AG08395 (cell line): ENCODE measurements around the gene RNU6-1.

ENCODE experiments used
- DNase-seq: peaks from one replicate; pipeline ENCODE4 v3.0.0; 2012; ENCODE audit warnings: mixed read lengths, low spot score

The RNU6-1 gene

DNA sequence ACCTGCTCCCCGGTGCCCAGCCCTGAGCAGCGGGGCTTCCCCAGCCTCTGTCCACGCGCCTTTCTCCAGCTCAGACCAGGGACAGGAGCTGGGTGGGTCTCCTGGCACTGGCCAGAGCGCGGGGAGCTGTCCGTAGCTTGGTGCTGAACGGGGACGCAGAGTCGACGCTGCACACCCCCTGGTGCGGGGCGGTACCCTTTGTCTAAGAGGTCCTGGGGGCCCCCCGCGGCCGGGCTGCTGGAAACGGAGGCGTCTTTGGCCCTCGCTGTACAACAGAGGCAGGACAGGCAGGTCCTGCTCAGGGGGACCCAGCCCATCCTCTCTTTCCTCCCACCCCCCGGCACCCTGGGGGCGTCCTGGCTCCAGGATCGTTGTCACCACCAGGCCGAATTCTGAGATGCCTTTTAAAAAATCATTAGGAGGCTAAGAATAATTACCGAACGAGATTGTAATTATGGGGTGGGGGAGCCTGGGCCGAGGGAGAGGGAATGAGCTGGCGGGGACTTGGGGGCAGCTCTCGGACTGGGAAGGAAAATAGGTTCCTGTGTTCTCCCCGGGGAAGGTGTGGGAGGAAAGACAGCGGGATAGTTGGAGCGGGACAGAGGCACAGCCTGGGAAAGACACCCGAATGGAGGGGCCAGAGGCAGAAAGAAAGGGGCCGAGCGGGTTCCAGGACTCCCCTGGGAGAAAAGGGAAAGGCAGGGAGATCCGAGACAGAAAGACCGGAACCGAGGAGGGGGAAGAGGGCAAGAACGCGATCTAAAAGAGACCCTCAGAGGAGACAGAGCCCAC is 18.7 kb downstream of the RNU6-1 start:
- DNase-seq: peak; percentile 82

GRCh38 chr15:67820122-67820991 is 19.5 kb downstream of the RNU6-1 start:
- DNase-seq: no peak

- DNase-seq: no peak
Measured at GRCh38 chr15:67819636-67820035, 20.2 kb downstream of the RNU6-1 start.

GRCh38 chr15:67818464-67818863 is 21.4 kb downstream of the RNU6-1 start:
- DNase-seq: no peak

DNA sequence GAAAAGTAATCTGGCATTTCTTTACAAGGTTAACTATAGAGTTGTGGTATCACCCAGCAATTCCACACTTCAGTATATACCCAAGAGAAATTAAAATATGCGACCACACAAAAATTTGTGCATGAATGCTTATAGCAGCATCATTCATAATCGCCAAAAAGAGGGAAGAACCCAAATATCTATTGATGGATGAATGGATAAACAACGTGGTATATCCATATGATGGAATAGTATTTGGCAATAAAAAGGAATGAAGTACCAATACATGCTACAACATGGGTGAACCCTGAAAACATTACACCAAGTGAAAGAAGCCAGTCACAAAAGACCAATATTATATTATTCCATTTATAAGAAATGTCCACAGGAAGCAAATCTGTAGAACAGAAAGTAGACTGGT is 23.2 kb downstream of the RNU6-1 start:
- no peak for DNase-seq

- DNase-seq: no peak
Measured at GRCh38 chr15:67815036-67815592, 24.7 kb downstream of the RNU6-1 start.

GRCh38 chr15:67813104-67813634 is 26.7 kb downstream of the RNU6-1 start:
- DNase-seq: no peak

DNA sequence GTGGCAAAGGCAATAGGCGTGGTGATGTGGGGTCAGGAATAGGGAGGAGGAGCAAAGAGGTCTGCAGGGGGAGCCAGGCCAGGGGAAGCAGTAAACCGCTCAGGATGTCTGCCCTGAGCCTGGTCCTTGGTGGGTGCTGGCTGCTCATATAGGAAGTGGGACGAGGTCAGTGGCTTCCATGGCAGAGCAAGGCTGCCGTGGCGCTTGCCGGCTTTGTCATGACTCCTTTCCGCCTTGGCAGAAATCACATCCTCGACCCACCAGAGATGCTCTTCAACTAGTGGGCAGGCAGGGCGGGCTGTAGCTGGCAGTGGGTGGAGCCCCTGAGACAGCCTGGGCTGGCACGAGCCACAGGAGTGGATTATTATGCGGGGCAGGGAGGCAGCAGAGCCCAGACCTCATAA is 27.6 kb downstream of the RNU6-1 start:
- no peak for DNase-seq

- DNase-seq: no peak
Measured at GRCh38 chr15:67809866-67810265, 30.0 kb downstream of the RNU6-1 start.

- DNase-seq: no peak
Measured at GRCh38 chr15:67809441-67809840, 30.4 kb downstream of the RNU6-1 start.

- DNase-seq: no peak
Measured at GRCh38 chr15:67808821-67809220, 31.0 kb downstream of the RNU6-1 start.

GRCh38 chr15:67807836-67808235 is 32.0 kb downstream of the RNU6-1 start:
- DNase-seq: no peak

- DNase-seq: no peak
Measured at GRCh38 chr15:67807141-67807540, 32.7 kb downstream of the RNU6-1 start.

DNA sequence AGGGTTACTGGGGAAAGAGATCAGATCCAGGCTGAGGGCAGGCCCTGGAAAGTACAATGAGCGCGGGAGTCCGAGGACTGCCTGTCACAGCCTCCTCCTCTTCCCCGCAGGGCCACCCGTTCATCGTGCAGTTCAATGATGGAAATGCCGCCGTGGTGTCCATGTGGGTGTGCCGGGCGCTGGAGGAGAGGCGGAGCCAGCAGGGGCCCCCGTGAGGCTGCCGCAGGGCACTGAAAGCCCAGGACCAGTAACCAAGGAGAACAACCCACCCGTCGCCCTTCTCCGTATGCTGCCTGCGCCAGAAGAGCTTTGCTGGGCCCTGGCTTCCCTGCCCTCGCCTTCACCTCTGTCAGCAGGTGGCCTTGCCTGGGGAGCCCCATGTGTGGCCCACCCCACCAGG is 33.3 kb downstream of the RNU6-1 start:
- DNase-seq: no peak

- DNase-seq: no peak
Measured at GRCh38 chr15:67805666-67806516, 34.0 kb downstream of the RNU6-1 start.

DNA sequence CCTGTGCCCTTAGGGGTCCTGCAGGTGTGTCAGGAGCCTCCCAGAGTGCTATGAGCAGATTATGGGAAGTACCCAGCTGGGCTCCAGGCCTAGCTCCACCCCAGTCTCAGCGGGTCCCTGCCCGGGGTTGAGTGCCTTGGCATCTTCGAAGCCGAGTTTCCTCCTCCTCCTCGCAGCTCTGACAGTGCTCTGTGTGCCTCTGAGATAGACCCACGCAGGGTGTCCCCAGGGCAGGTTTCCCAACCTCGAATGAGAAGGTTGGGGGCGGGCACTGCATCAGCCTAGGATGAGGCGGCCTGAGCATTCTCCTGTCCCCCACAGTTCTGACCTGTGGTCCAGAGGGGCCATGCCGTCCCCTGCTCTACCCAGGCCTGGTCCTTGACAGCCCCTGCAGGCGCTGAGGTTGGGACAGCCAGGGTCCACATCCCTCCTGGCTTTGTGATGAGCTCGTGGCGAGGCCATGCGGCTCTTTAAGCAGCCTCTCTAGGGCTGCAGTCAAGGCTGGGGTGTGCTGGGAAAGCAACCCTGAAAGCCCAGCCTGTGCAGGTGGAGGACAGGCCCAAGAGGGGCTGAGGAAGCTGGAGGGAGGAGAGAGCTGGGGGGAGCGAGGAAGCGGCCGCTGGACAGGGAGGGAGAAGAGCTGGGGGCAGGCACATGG is 34.7 kb downstream of the RNU6-1 start:
- no peak for DNase-seq

- no peak for DNase-seq
Measured at GRCh38 chr15:67803996-67804843, 35.6 kb downstream of the RNU6-1 start.

- no peak for DNase-seq
Measured at GRCh38 chr15:67803299-67803698, 36.5 kb downstream of the RNU6-1 start.

DNA sequence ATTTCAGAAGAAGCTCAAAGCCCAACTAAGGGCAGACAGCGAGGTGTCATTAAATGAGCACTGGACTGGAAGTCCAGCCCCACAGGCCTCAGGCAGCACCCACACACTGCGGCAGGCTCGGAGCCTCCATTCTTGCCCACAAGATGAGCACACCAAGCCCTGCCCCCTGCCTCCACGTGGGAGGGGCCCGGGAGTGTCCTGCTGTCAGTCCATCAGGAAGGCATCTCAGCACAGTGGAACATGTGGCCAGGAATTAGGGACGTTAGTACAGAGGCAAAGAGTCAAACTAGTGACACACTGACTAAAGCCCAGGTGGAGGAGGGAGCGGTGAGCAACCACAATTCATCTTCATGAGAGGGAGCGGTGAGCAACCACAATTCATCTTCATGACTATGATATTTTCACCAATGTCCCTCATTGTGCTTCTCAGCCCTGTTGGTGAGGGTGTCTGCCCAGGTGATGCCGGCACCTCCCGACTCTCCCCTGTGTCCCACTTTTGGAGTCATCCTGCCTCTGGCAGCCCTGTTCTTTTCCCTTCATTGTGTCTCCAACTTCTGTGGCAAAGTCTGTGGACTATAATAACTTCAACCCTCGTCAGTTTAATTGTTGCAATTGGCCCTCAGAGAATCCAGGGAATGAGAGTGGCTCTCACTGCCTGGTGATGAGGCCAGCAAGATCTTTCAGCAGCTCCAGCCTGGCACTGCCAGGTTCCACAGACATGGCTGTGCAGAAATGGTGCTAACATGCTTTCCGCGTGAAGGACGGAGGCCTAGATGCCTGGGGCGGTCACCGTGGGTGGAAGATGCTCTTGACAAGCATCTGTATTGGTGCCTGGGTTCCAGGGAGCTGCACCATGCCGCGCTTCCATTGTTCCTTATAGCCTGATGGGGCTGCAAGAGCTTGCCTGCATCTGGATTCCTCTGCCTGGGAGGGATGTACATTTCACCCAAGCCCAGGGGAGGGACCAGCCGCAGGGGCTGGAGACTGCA is 37.6 kb downstream of the RNU6-1 start:
- no peak for DNase-seq
